Measurements from ENCODE around the gene SLC16A1.

DNA sequence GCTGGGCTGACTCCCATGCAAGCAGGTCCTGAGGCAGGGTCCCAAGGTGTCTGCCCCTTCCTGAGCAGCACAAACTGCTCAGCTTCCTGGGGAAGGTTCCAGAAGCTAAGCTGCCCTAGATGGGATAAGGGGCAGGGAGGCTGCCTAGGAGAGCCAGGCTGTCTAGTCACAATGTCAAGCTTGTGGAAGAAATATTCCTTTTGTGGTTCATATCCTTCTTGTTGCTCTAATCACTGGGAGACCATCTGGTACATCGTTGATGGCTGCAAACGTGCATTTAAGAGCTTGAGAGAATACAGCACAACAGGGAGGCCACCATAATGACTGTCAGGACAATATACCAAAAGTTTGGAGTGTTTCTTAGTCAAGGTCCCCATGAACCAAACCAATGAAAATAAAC, 67.4 kb downstream of the SLC16A1 start:
- TF ChIP-seq RAD21 (IDR thresholded peaks at IDR 0.05; ENCODE audit: low read depth) (no peak), EGR1 (IDR thresholded peaks at IDR 0.05) (no peak), NFIC (IDR thresholded peaks at IDR 0.05) (no peak), TCF12 (IDR thresholded peaks at IDR 0.05; ENCODE audit: low read depth) (no peak)

Measured in Ishikawa (cell line).